Neutrophil (primary cell): ENCODE measurements around the gene SNTG2.

Experiments used
- H3K27ac ChIP-seq: fragments of 200-600 bp; sonication (generic); 2 replicates; pipeline ENCODE4 v1.5.1; 2016; ENCODE audit warnings: mild to moderate bottlenecking, moderate library complexity
- H3K27me3 ChIP-seq: fragments of 200-600 bp; sonication (generic); 2 replicates; pipeline ENCODE4 v1.6.0; 2016; ENCODE audit warnings: mild to moderate bottlenecking
- H3K36me3 ChIP-seq: fragments of 200-600 bp; sonication (generic); 2 replicates; pipeline ENCODE4 v1.5.1; 2017
- H3K4me1 ChIP-seq, 2 experiments: fragments of 200-600 bp in 1 of 2; sonication (generic) in 1 of 2; 1 replicate in 1 of 2; 2 replicates in 1 of 2; pipeline versions ENCODE4 v1.5.1 to v1.6.1; 2013 to 2016; ENCODE audit warnings: low read depth in 1 of 2, low read length in 1 of 2, mild to moderate bottlenecking in 1 of 2, moderate library complexity in 1 of 2; ENCODE audit not compliant: control insufficient read depth in 1 of 2, insufficient read depth in 1 of 2
- H3K4me3 ChIP-seq, 2 experiments: fragments of 200-600 bp in 1 of 2; sonication (generic) in 1 of 2; 1 replicate in 1 of 2; 2 replicates in 1 of 2; pipeline ENCODE4 v1.5.1; 2013 to 2016; ENCODE audit warnings: low read depth in 1 of 2, low read length in 1 of 2, mild to moderate bottlenecking in 1 of 2, moderate library complexity in 1 of 2
- H3K9me3 ChIP-seq: fragments of 200-600 bp; sonication (generic); 2 replicates; pipeline ENCODE4 v1.5.1; 2016
- CTCF ChIP-seq: fragments of 200-600 bp; sonication (generic); IDR thresholded peaks from 2 replicates; pipeline ENCODE4 v1.5.1; 2016; ENCODE audit warnings: antibody characterized with exemption

The SNTG2 gene

GRCh38 chr2:1004398-1004797 lies 53.7 kb downstream of the SNTG2 start:
- Histone ChIP-seq H3K9me3 (no peaks in the 10 kb centered on the region), H3K36me3 (no peaks in the 10 kb centered on the region), H3K4me3 (no peak overlapping the region), H3K27ac (no peak overlapping the region), H3K27me3 (no peaks in the 10 kb centered on the region), H3K4me1 (no peaks in the 10 kb centered on the region)
- no peak for TF ChIP-seq CTCF

GRCh38 chr2:1010415-1010930 lies 59.8 kb downstream of the SNTG2 start:
- H3K27ac ChIP-seq: no peak overlapping the region
- H3K4me1 ChIP-seq: no peaks in the 10 kb centered on the region
- no peaks in the 10 kb centered on the region for H3K9me3 ChIP-seq
- H3K4me3 ChIP-seq: no peak overlapping the region
- TF ChIP-seq CTCF: no peak
- H3K27me3 ChIP-seq: peaks cover 25% of the 10 kb centered on the region
- H3K36me3 ChIP-seq: no peaks in the 10 kb centered on the region

GRCh38 chr2:1011006-1011405 lies 60.4 kb downstream of the SNTG2 start:
- Histone ChIP-seq H3K27ac (no peak overlapping the region), H3K4me3 (no peak overlapping the region), H3K9me3 (no peaks in the 10 kb centered on the region), H3K4me1 (no peaks in the 10 kb centered on the region), H3K27me3 (peaks cover 25% of the 10 kb centered on the region), H3K36me3 (no peaks in the 10 kb centered on the region)
- no peak for TF ChIP-seq CTCF

- H3K4me3 ChIP-seq: no peak overlapping the region
- H3K27ac ChIP-seq: no peak overlapping the region
- TF ChIP-seq CTCF: no peak
- no peaks in the 10 kb centered on the region for H3K36me3 ChIP-seq
- no peaks in the 10 kb centered on the region for H3K4me1 ChIP-seq
- no peaks in the 10 kb centered on the region for H3K9me3 ChIP-seq
- H3K27me3 ChIP-seq: peaks cover 25% of the 10 kb centered on the region
These were observed 61.3 kb downstream of the SNTG2 start for GRCh38 chr2:1011985-1012384.

- Histone ChIP-seq H3K4me1 (no peaks in the 10 kb centered on the region), H3K27me3 (peaks cover 23% of the 10 kb centered on the region), H3K4me3 (no peak overlapping the region), H3K27ac (no peak overlapping the region), H3K36me3 (no peaks in the 10 kb centered on the region), H3K9me3 (no peaks in the 10 kb centered on the region)
- TF ChIP-seq CTCF: no peak
These were observed 64.2 kb downstream of the SNTG2 start for GRCh38 chr2:1014802-1015201.

GRCh38 chr2:1016500-1016899 lies 65.9 kb downstream of the SNTG2 start:
- H3K4me3 ChIP-seq: no peak overlapping the region
- H3K4me1 ChIP-seq: no peaks in the 10 kb centered on the region
- H3K27ac ChIP-seq: no peak overlapping the region
- peaks cover 8% of the 10 kb centered on the region for H3K27me3 ChIP-seq
- H3K36me3 ChIP-seq: no peaks in the 10 kb centered on the region
- H3K9me3 ChIP-seq: no peaks in the 10 kb centered on the region
- no peak for TF ChIP-seq CTCF
